B cell (primary cell): Measurements from ENCODE around the gene CAAP1. TPM values are rescaled to one million over a fixed set of nuclear protein-coding genes. Genes with fewer than 3 reads are reported as not detected.

ENCODE experiments used
- ATAC-seq: fragments of 200-7000 bp; cut with Tn5 transposase; one replicate; pipeline ENCODE4 v1.10.0; 2021; ENCODE audit warnings: low read depth, mild to moderate bottlenecking, moderate number of reproducible peaks, moderate library complexity
- CTCF ChIA-PET: fragments of 350-600 bp; sonication (Branson Sonifier 250); formaldehyde crosslinking; loops from one replicate; lab custom pipeline; 2021; ENCODE audit warnings: antibody characterized with exemption, inconsistent platforms; lab: Charles Lee
- POLR2A ChIA-PET: fragments of 350-600 bp; sonication (Branson Sonifier 250); formaldehyde crosslinking; loops from one replicate; lab custom pipeline; 2021; ENCODE audit warnings: antibody characterized with exemption; lab: Charles Lee
- DNase-seq: peaks from one replicate; pipeline ENCODE4 v3.0.0; 2013
- H2AFZ ChIP-seq: 2 replicates; pipeline ENCODE4 v1.6.1; 2012; ENCODE audit warnings: mild to moderate bottlenecking, low read depth, low read length; ENCODE audit not compliant: insufficient read depth, poor library complexity, severe bottlenecking
- H3K27ac ChIP-seq, 2 donors: 1 replicate in 1 of 2; 2 replicates in 1 of 2; pipeline ENCODE4 v1.5.1; 2012 to 2013; ENCODE audit warnings: low read length in 2 of 2, mild to moderate bottlenecking in 2 of 2, moderate library complexity in 1 of 2
- H3K27me3 ChIP-seq, 4 experiments: fragments of 200-600 bp in 1 of 4; sonication (generic) in 1 of 4; replicated peaks in 1 of 4; 1 replicate in 2 of 4; 2 replicates in 2 of 4; pipeline versions ENCODE4 v1.6.1 to v1.7.0; 2013 to 2016; ENCODE audit warnings: low read length in 3 of 4, mild to moderate bottlenecking in 2 of 4, mixed read lengths in 1 of 4, moderate library complexity in 1 of 4; ENCODE audit not compliant: insufficient read depth in 4 of 4, control insufficient read depth in 3 of 4; ENCODE audit errors: control extremely low read depth in 1 of 4
- H3K36me3 ChIP-seq, 2 experiments: replicated peaks in 1 of 2; 1 replicate in 1 of 2; 2 replicates in 1 of 2; pipeline versions ENCODE4 v1.6.1 to v1.7.1; 2013; ENCODE audit warnings: low read length in 1 of 2; ENCODE audit not compliant: insufficient read depth in 2 of 2, control insufficient read depth in 1 of 2; ENCODE audit errors: control extremely low read depth in 1 of 2, extremely low read depth in 1 of 2
- H3K4me1 ChIP-seq, 2 donors: fragments of 200-600 bp in 1 of 2; sonication (generic) in 1 of 2; 1 replicate in 1 of 2; 2 replicates in 1 of 2; pipeline versions ENCODE4 v1.5.1 to v1.6.1; 2013 to 2017; ENCODE audit warnings: low read length in 2 of 2; ENCODE audit not compliant: control insufficient read depth in 2 of 2, insufficient read depth in 2 of 2
- H3K4me2 ChIP-seq: replicated peaks from 2 replicates; pipeline ENCODE3; 2012; ENCODE audit warnings: mild to moderate bottlenecking, low read depth, low read length; ENCODE audit not compliant: poor library complexity, severe bottlenecking
- H3K4me3 ChIP-seq, 5 experiments: fragments of 200-600 bp in 1 of 5; sonication (generic) in 1 of 5; 1 replicate in 3 of 5; 2 replicates in 2 of 5; pipeline versions ENCODE4 v1.5.1 to v1.7.0; 2011 to 2016; ENCODE audit warnings: low read length in 4 of 5, mild to moderate bottlenecking in 4 of 5, low read depth in 2 of 5, control low read depth in 1 of 5, moderate library complexity in 1 of 5; ENCODE audit not compliant: insufficient read depth in 1 of 5; ENCODE audit errors: control extremely low read depth in 1 of 5, extremely low read depth in 1 of 5
- H3K79me2 ChIP-seq: fragments of 200-600 bp; sonication (generic); one replicate; pipeline ENCODE4 v1.6.0; 2016; ENCODE audit warnings: low read length; ENCODE audit not compliant: control insufficient read depth, insufficient read depth
- H3K9ac ChIP-seq: fragments of 200-600 bp; sonication (generic); 2 replicates; pipeline ENCODE4 v1.6.1; 2017; ENCODE audit warnings: mild to moderate bottlenecking, low read length, moderate library complexity
- H3K9me3 ChIP-seq, 3 donors: one replicate each; pipeline versions ENCODE4 v1.6.1 to v1.7.1; 2013; ENCODE audit warnings: low read length in 2 of 3; ENCODE audit not compliant: control insufficient read depth in 2 of 3, insufficient read depth in 1 of 3; ENCODE audit errors: control extremely low read depth in 1 of 3
- H4K20me1 ChIP-seq: 2 replicates; pipeline ENCODE4 v1.6.0; 2012; ENCODE audit warnings: mild to moderate bottlenecking, low read length; ENCODE audit not compliant: insufficient read depth, control insufficient read depth, poor library complexity, severe bottlenecking
- H3K27ac Mint-ChIP-seq: one replicate; pipeline ENCODE4 v1.8.0; 2021; ENCODE audit warnings: mixed read lengths
- H3K27me3 Mint-ChIP-seq: one replicate; pipeline ENCODE4 v1.8.0; 2021; ENCODE audit warnings: mixed read lengths
- H3K4me1 Mint-ChIP-seq: one replicate; pipeline ENCODE4 v1.8.0; 2021; ENCODE audit warnings: mixed read lengths
- H3K4me3 Mint-ChIP-seq: one replicate; pipeline ENCODE4 v1.8.0; 2021; ENCODE audit warnings: mixed read lengths
- H3K9me3 Mint-ChIP-seq: one replicate; pipeline ENCODE4 v1.8.0; 2022; ENCODE audit warnings: mixed read lengths; ENCODE audit not compliant: insufficient read depth
- EZH2 ChIP-seq: IDR thresholded peaks from 2 replicates; pipeline ENCODE4 v1.6.1; 2012; ENCODE audit warnings: borderline replicate concordance, low read depth, mild to moderate bottlenecking, moderate library complexity, low read length; ENCODE audit not compliant: insufficient read depth, poor library complexity, severe bottlenecking
- WGBS: methylation state at CpG from one replicate; pipeline ENCODE4 v1.1.5; 2013; ENCODE audit warnings: missing lambda C conversion rate; ENCODE audit not compliant: insufficient coverage; 5-methylcytosine and 5-hydroxymethylcytosine counted together
- intact Hi-C: fragments of 100-400 bp; cut with micrococcal nuclease; formaldehyde crosslinking; loops from one replicate; pipeline ENCODE4 v1.10.0; 2022
- polyA plus RNA-seq: library from polyadenylated mRNA; depleted of rRNA; stranded (reverse); fragments of >200 nt; gene quantifications from 2 replicates; pipeline ENCODE4 v1.2.3, GENCODE V29; 2012
- total RNA-seq, 2 donors: library from RNA; stranded (reverse); fragments of 120-200 nt in 1 of 2; gene quantifications; 1 replicate in 1 of 2; 2 replicates in 1 of 2; pipeline versions ENCODE4 v1.2.3 to v1.2.4, GENCODE V29; 2013 to 2022
- TF ChIP-seq, protein P1 (sequence below): fragments of 200-600 bp; IDR thresholded peaks from one replicate; pipeline ENCODE4 v1.8.0; 2022; ENCODE audit warnings: antibody characterized with exemption, mild to moderate bottlenecking

Gene CAAP1
- total and polyA plus RNA-seq, 2 donors (not counting 1 experiment from before 2014, with no cell fraction given): 8.5 to 13.3 TPM

GRCh38 chr9:26809795-26810194, 82.8 kb downstream of the CAAP1 start:
- no peak for ATAC-seq
- H4K20me1 ChIP-seq: no peaks in the 10 kb centered on the region
- H3K9me3 Mint-ChIP-seq: peaks cover 4% of the 10 kb centered on the region
- no peak overlapping the region for H3K9ac ChIP-seq
- no peaks in the 10 kb centered on the region for H3K27me3 ChIP-seq
- ChIA-PET CTCF (no interaction called here), POLR2A (no interaction called here)
- H3K36me3 ChIP-seq: no peaks in the 10 kb centered on the region
- DNase-seq: no peak
- H3K4me3 Mint-ChIP-seq: no peak overlapping the region
- no peak for TF ChIP-seq EZH2
- TF ChIP-seq, protein P1, sequence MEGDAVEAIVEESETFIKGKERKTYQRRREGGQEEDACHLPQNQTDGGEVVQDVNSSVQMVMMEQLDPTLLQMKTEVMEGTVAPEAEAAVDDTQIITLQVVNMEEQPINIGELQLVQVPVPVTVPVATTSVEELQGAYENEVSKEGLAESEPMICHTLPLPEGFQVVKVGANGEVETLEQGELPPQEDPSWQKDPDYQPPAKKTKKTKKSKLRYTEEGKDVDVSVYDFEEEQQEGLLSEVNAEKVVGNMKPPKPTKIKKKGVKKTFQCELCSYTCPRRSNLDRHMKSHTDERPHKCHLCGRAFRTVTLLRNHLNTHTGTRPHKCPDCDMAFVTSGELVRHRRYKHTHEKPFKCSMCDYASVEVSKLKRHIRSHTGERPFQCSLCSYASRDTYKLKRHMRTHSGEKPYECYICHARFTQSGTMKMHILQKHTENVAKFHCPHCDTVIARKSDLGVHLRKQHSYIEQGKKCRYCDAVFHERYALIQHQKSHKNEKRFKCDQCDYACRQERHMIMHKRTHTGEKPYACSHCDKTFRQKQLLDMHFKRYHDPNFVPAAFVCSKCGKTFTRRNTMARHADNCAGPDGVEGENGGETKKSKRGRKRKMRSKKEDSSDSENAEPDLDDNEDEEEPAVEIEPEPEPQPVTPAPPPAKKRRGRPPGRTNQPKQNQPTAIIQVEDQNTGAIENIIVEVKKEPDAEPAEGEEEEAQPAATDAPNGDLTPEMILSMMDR: no peak
- no peaks in the 10 kb centered on the region for H3K4me1 ChIP-seq
- H3K4me3 ChIP-seq: no peak overlapping the region
- WGBS: 70% methylated on average over 1 of the region's 1 CpG
- H3K4me1 Mint-ChIP-seq: no peaks in the 10 kb centered on the region
- H3K4me2 ChIP-seq: no peak overlapping the region
- H3K27me3 Mint-ChIP-seq: peaks cover 16% of the 10 kb centered on the region
- no peak overlapping the region for H3K27ac ChIP-seq
- intact Hi-C loops: no loop called here
- H3K9me3 ChIP-seq: no peaks in the 10 kb centered on the region
- H3K79me2 ChIP-seq: no peaks in the 10 kb centered on the region
- H3K27ac Mint-ChIP-seq: no peak overlapping the region
- H2AFZ ChIP-seq: no peak overlapping the region

DNA sequence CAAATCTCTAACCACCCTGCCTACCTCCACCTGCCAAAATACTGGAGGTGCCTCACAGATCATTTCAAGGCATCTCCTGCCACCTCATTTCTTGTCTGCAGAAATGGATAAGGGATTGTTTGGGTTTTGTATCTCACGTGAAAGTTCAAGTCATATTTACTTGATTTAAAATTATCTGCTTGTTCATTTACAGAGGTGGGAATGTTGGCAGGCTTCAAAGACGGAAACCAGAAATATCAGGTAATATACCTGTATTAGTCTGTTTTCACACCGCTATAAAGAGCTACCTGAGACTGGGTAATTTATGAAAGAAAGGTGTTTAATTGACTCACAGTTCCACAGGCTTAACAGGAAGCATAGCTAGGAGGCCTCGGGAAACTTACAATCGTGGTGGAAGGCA, 85.4 kb downstream of the CAAP1 start:
- 100% methylated on average over 1 of the region's 5 CpGs for WGBS
- ChIA-PET POLR2A (no interaction called here), CTCF (no interaction called here)
- H3K4me3 Mint-ChIP-seq: no peak overlapping the region
- no peaks in the 10 kb centered on the region for H3K4me1 Mint-ChIP-seq
- H3K9me3 Mint-ChIP-seq: peaks cover 4% of the 10 kb centered on the region
- Histone ChIP-seq H3K4me3 (no peak overlapping the region), H3K9ac (no peak overlapping the region), H3K79me2 (no peaks in the 10 kb centered on the region), H2AFZ (no peak overlapping the region), H3K4me1 (no peaks in the 10 kb centered on the region), H3K27me3 (no peaks in the 10 kb centered on the region), H3K9me3 (no peaks in the 10 kb centered on the region), H3K36me3 (no peaks in the 10 kb centered on the region), H4K20me1 (no peaks in the 10 kb centered on the region), H3K27ac (no peak overlapping the region), H3K4me2 (no peak overlapping the region)
- no peak for TF ChIP-seq EZH2
- TF ChIP-seq, protein P1: no peak
- intact Hi-C loops: no loop called here
- no peak overlapping the region for H3K27ac Mint-ChIP-seq
- no peak for DNase-seq
- ATAC-seq: no peak
- H3K27me3 Mint-ChIP-seq: peaks cover 16% of the 10 kb centered on the region
